Measurements from ENCODE around the gene LARGE1.

Gene LARGE1

GRCh38 chr22:33889748-33890147 is 30.5 kb downstream of the LARGE1 start:
- H3K9me3 ChIP-seq: no peaks in the 10 kb centered on the region
- H3K27me3 ChIP-seq: no peaks in the 10 kb centered on the region
- no peaks in the 10 kb centered on the region for H3K4me1 ChIP-seq
- DNase-seq: no peak
- no peak overlapping the region for H3K4me3 ChIP-seq (ENCODE audit: low read depth, low read length)
- no peak for TF ChIP-seq CTCF (IDR thresholded peaks at IDR 0.05; ENCODE audit: low read depth, low read length)
- no peaks in the 10 kb centered on the region for H3K36me3 ChIP-seq

GRCh38 chr22:33888821-33889220 is 31.5 kb downstream of the LARGE1 start:
- Histone ChIP-seq H3K27me3 (no peaks in the 10 kb centered on the region), H3K9me3 (no peaks in the 10 kb centered on the region; the same call in 1 of the 2 replicates), H3K36me3 (no peaks in the 10 kb centered on the region), H3K4me3 (ENCODE audit: low read depth, low read length) (no peak overlapping the region), H3K4me1 (no peaks in the 10 kb centered on the region)
- no peak for DNase-seq
- no peak for TF ChIP-seq CTCF (IDR thresholded peaks at IDR 0.05; ENCODE audit: low read depth, low read length)

GRCh38 chr22:33887173-33887572 is 33.1 kb downstream of the LARGE1 start:
- TF ChIP-seq CTCF (IDR thresholded peaks at IDR 0.05; ENCODE audit: low read depth, low read length): no peak
- no peaks in the 10 kb centered on the region for H3K4me1 ChIP-seq
- H3K36me3 ChIP-seq: no peaks in the 10 kb centered on the region
- H3K4me3 ChIP-seq (ENCODE audit: low read depth, low read length): no peak overlapping the region
- H3K27me3 ChIP-seq: no peaks in the 10 kb centered on the region
- DNase-seq: no peak
- no peaks in the 10 kb centered on the region; the same call in 1 of the 2 replicates for H3K9me3 ChIP-seq

- no peak for DNase-seq
- Histone ChIP-seq H3K36me3 (no peaks in the 10 kb centered on the region), H3K4me3 (ENCODE audit: low read depth, low read length) (no peak overlapping the region), H3K9me3 (no peaks in the 10 kb centered on the region; the same call in 1 of the 2 replicates), H3K4me1 (no peaks in the 10 kb centered on the region), H3K27me3 (no peaks in the 10 kb centered on the region)
- TF ChIP-seq CTCF (IDR thresholded peaks at IDR 0.05; ENCODE audit: low read depth, low read length): no peak
Measured at GRCh38 chr22:33886696-33887095, 33.6 kb downstream of the LARGE1 start.

- Histone ChIP-seq H3K36me3 (no peaks in the 10 kb centered on the region), H3K9me3 (no peaks in the 10 kb centered on the region; the same call in 1 of the 2 replicates), H3K27me3 (no peaks in the 10 kb centered on the region), H3K4me1 (no peaks in the 10 kb centered on the region), H3K4me3 (ENCODE audit: low read depth, low read length) (no peak overlapping the region)
- DNase-seq: no peak
- TF ChIP-seq CTCF (IDR thresholded peaks at IDR 0.05; ENCODE audit: low read depth, low read length): no peak
Measured at GRCh38 chr22:33884829-33885228, 35.4 kb downstream of the LARGE1 start.

- no peaks in the 10 kb centered on the region; the same call in 1 of the 2 replicates for H3K9me3 ChIP-seq
- no peak for DNase-seq
- no peaks in the 10 kb centered on the region for H3K4me1 ChIP-seq
- no peak for TF ChIP-seq CTCF (IDR thresholded peaks at IDR 0.05; ENCODE audit: low read depth, low read length)
- H3K4me3 ChIP-seq (ENCODE audit: low read depth, low read length): no peak overlapping the region
- no peaks in the 10 kb centered on the region for H3K36me3 ChIP-seq
- H3K27me3 ChIP-seq: no peaks in the 10 kb centered on the region
Measured at GRCh38 chr22:33883961-33884808, 36.1 kb downstream of the LARGE1 start.

Measured in BE2C (cell line).